Measurements from ENCODE around the gene RBPJ. TPM values are rescaled to one million over a fixed set of nuclear protein-coding genes. Genes with fewer than 3 reads are reported as not detected.
"Not testable (repeated sequence)": the region's sequence is repeated elsewhere in the genome, so short reads cannot be mapped to it uniquely, and the experiment has no call there.

The RBPJ gene
- total RNA-seq, 2 donors from 2014 or later, result 32.6 to 53.2 TPM

- DNase-seq, result no peak
- ATAC-seq, result no peak
- intact Hi-C loops (cut with DNase I, micrococcal nuclease), result no loop called here
Observed at GRCh38 chr4:26299254-26299882, 21.4 kb upstream of the RBPJ start.

GRCh38 chr4:26300314-26301307 lies 20.2 kb upstream of the RBPJ start:
- no peak for ATAC-seq

GRCh38 chr4:26302031-26302899 lies 18.5 kb upstream of the RBPJ start:
- DNase-seq (no peak), ATAC-seq (no peak)
- intact Hi-C loops (cut with DNase I, micrococcal nuclease), result no loop called here

More at GRCh38 chr4:26300314-26301307, 20.2 kb upstream of the RBPJ start:
- intact Hi-C loops (cut with DNase I, micrococcal nuclease), result no loop called here
- no peak for DNase-seq

DNA sequence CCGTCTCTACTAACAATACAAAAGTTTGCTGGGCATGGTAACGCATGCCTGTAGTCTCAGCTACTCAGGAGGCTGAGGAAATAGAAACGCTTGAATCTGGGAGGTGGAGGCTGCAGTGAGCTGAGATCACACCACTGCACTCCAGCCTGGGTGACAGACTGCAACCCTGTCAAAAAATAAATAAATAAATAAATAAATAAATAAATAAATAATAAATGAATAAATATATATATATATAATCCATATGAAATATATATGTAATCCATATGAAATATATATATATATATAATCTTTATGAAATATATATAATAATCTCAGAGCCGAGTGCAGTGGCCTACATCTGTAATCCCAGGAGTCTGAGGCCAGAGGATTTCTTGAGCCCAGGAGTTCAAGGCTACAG lies 17.8 kb upstream of the RBPJ start:
- intact Hi-C loops (cut with DNase I, micrococcal nuclease), result no loop called here
- DNase-seq, result no peak

DNA sequence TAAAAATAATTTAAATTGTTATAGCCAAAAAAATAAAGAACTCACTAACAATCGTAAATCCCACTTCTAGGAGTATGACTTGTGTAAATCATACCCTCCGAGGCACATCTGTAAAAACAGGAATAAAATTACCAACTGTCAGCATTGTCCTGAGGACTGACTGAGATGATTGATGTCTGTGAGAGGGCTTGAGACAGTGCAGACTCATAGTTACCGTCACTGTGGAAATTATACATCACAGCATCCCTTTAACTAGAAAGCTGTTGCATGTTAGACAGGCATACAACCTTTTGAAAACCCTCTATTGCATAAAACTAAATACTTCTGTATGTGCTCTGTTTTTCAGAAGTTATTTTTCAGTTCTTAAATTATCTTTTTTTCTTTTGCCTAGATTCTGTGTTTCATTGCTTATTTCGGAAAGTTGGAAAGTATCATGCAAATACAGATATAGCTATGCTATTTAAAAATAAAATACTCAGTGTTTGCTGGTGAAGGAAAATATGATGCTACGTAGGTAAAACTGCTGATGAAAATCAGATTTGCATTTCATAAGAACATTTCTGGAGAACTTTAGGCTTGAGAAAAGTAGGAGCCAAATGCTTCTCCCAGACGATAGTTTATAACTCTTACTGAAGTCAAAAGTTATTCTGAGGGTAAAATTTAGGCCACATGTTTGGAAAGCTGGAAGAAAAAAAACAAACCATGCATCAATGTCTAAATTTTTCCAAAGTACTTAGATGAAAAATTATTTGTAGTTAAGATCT lies 13.6 kb upstream of the RBPJ start:
- ATAC-seq, result no peak
- intact Hi-C loops (cut with DNase I, micrococcal nuclease), result no loop called here
- DNase-seq, result no peak

More for the DNA sequence above, 17.8 kb upstream of the RBPJ start:
- ATAC-seq, result no peak

DNA sequence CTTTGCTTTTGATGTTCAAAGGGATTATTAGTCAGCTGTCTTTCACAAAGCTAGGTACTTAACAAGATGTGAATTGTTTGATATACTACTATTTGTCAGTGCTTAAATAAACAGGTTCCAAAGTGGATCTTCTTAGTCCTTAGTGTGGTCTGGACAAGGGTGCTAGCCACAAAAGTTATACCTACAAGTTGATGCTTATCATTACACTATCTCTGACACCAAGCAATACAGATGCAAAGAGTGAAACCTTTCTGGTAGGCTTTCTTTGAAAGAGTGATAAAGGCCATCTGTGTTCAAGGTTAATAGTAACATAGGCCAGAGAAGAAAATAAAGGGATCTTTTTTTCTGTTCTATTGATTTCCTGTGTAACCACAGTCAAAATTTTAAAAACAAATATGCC lies 12.2 kb upstream of the RBPJ start:
- ATAC-seq (no peak), DNase-seq (no peak)
- intact Hi-C loops (cut with DNase I, micrococcal nuclease), result no loop called here

DNA sequence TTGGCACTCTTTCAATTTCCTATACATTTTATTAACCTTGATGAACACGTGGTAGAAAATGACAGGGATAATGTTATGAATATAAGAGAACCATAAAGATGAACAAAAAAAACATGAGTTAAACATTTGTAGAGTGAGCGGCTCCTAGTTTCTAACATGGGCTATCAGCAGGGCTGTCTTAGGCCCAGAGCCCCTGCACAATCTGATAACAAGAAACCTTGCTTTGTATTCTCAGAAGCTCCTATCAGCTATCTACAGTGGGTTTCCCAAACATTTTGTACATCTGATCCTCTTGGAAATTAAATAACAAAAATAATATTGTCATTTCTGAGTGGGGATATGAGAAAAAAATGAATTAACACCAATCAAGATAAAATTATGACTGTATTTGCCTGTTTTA lies 10.6 kb upstream of the RBPJ start:
- DNase-seq (no peak), ATAC-seq (no peak)
- intact Hi-C loops (cut with DNase I, micrococcal nuclease), result no loop called here

- DNase-seq (no peak), ATAC-seq (no peak)
- intact Hi-C loops (cut with DNase I, micrococcal nuclease), result no loop called here
Observed at GRCh38 chr4:26311633-26312032, 9.2 kb upstream of the RBPJ start.

- intact Hi-C loops (cut with DNase I, micrococcal nuclease); DNase-seq; ATAC-seq: not testable (repeated sequence)
Observed at GRCh38 chr4:26315316-26315932, 5.4 kb upstream of the RBPJ start.

DNA sequence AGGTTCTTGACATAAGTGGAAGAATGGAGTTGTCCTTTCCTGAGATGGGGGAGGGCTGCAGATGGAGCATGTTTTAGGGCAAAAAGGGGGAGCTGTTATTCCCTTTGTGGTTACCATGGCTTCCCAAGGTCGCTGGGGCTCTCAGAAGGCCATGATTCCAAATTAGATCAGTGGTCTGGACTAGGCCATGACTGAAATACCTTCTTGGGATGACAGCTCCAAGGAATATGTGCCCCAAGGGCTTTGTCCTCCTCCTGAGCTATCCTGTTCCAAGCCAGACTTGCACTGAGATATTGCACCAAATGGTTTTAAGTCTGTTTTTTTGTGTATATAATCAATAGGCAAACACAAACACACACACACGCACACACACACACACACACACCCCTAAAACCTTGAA lies 3.0 kb upstream of the RBPJ start:
- DNase-seq, result no peak
- ATAC-seq, result no peak
- intact Hi-C loops (cut with DNase I, micrococcal nuclease), result no loop called here

DNA sequence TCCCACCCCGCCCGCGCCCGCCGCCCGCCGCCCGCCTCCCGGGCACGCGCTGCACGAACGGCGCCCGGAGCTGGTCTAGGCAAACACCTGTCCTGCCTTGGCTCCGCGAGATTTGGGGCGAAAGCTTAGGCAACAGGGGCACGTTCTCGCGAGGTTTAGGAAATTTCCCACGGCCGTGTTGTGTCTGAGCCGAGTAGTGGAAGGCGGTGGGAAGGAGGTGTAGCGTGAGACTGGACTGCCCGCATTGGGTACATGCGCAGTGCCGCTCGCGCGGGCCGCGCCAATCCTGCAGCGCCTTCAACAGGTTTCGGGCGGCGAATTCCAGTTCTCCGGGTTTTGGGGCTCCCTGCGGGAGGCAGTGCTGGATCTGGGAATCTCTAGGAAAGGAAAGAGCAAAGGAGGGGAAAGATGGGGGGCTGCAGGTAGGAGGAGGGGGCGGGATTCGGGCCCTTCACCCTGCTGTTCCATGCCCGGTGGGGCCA lies 1.3 kb upstream of the RBPJ start:
- DNase-seq (peak; percentile 98 to 100), ATAC-seq (peak; percentile 88)
- intact Hi-C loops (cut with DNase I, micrococcal nuclease), result no loop called here

GRCh38 chr4:26319949-26320537 lies 771 bp upstream of the RBPJ start:
- DNase-seq (no peak), ATAC-seq (peak; percentile 10)
- intact Hi-C loops (cut with DNase I, micrococcal nuclease), result loop anchor here in 1 of 2 donors (10.0 kb wide), 1 partner anchor 295 kb away; no protein-coding TSS in a partner anchor

DNA sequence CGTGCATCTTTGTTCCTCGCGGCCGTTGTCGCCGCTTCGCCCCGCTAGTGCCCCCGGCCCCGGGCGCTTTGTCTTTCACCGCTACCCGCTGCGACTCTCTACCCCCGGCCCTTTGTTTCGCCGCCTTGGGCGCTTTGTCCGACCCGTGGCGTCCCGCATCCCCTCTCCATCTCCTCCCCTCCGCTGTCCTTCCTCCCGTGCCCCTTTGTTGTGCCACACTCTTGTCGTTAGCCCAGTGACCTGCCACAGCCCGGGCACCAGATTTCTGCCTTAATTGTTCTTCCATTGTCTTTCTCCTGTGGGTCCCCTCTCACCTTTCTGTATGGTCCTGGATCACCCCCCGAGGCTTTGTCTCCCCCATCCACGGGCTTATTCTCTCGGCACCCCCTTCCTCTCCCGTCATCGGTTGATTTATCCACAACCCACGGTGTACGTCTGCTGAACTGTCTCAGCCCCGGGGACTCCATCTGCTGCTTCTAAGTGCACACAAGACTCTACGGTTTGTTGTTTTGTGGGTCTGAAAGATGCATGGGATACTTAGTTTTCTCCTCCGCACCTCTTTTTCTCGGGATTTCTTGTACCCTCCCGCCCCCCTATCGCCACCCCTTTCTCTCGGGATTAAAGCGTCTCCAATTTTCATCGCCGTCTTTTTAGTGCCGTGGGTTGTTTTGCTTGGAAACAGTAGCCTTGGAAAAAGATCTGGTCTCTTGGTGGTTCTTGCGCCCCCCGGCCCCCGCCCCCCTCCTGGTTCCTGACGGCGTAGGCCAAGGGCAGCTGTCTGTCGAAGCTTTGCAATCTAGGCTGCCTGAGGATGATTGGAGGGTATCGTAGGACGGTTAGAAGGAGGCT lies 783 bp downstream of the RBPJ start:
- intact Hi-C loops (cut with DNase I, micrococcal nuclease), result loop anchor here in 1 of 2 donors (10.0 kb wide), 1 partner anchor 297 kb away; no protein-coding TSS in a partner anchor
- ATAC-seq (no peak), DNase-seq (peak; percentile 39 to 44)

DNA sequence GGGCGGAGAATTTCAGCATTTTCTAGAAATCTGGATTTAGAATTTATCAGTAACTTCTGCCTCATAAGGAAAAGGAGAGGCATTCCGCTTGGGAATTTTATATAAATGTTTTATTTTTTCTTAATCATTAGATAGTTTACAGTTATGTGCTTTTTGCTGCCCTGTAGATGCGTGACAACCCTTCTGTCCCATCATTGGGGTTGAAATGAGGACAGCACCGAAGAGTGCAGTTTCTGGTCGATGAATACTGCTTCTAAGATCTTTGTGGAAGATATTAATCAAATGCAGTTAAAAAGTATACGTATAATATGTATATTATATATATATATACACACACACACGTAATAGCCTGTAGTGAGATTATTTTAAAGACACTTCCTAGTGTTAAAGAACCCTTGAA lies 1.5 kb downstream of the RBPJ start:
- ATAC-seq, result no peak
- no peak for DNase-seq
- intact Hi-C loops (cut with DNase I, micrococcal nuclease), result loop anchor here in 1 of 2 donors (10.0 kb wide), 1 partner anchor 298 kb away; no protein-coding TSS in a partner anchor

- DNase-seq, result no peak
- intact Hi-C loops (cut with DNase I, micrococcal nuclease), result loop anchor here in 1 of 2 donors (10.0 kb wide), 1 partner anchor 299 kb away; no protein-coding TSS in a partner anchor
- no peak for ATAC-seq
Observed at GRCh38 chr4:26323821-26324220, 3.0 kb downstream of the RBPJ start.

DNA sequence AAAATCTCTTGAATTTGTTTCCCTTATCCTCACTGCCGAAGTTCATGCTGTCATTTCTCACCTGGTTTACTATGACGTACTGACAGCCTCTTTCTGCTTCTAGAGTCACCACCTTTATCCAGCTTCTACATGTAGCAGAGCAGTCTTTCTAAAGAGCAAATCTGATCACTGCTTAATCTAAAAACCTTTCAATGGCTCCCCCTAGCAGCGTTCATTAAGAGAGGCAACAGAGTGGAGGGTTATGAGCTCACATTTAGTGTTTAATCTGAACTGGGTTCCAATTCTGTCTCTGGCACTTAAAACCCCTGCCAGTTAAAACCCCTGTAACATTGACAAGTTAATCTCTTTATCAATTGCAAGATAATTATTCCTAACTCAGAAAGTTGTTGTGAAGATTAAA lies 4.4 kb downstream of the RBPJ start:
- intact Hi-C loops (cut with DNase I, micrococcal nuclease), result loop anchor here in 1 of 2 donors (5.0 to 10.0 kb wide), 2 partner anchors 248 to 300 kb away; no protein-coding TSS in a partner anchor
- no peak for DNase-seq
- ATAC-seq, result no peak

Measured in left colon (tissue), 2 donors.